B cell (primary cell): ENCODE data around the gene SPOCK1.

Source experiments
- EZH2 ChIP-seq: IDR thresholded peaks from 2 replicates; pipeline ENCODE4 v1.6.1; 2012; ENCODE audit warnings: borderline replicate concordance, low read depth, mild to moderate bottlenecking, moderate library complexity, low read length; ENCODE audit not compliant: insufficient read depth, poor library complexity, severe bottlenecking
- TF ChIP-seq, protein P1 (sequence below): fragments of 200-600 bp; IDR thresholded peaks from one replicate; pipeline ENCODE4 v1.8.0; 2022; ENCODE audit warnings: antibody characterized with exemption, mild to moderate bottlenecking

DNA sequence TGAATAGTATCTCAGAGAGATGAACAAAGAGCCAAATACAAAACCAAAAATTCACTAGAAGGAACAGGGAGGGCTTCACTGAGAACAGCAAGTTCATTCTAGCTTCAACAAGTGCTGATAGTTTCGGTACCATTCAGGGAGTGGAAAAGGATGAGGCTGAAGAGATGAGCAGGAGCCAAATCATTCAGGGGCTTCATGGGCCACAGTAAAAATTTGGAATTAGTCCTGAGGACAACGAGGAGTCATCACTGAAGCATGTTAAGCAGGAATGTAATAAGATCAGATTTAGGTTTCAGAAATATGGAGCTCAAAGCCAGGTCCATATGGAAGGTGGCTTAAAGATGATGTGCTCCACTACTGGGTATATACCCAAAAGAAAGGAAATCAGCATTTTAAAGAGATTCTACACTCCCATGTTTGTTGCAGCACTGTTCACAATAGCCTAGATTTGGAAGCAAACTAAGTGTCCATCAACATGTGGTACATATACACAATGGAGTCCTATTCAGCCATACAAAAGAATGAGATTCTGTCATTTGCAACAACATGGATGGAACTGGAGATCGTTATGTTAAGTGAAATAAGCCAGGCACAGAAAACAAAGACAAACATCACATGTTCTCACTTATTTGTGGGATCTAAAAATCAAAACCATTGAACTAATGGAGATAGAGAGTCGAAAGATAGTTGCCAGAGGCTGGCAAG is 36.2 kb downstream of the SPOCK1 start:
- TF ChIP-seq, protein P1, sequence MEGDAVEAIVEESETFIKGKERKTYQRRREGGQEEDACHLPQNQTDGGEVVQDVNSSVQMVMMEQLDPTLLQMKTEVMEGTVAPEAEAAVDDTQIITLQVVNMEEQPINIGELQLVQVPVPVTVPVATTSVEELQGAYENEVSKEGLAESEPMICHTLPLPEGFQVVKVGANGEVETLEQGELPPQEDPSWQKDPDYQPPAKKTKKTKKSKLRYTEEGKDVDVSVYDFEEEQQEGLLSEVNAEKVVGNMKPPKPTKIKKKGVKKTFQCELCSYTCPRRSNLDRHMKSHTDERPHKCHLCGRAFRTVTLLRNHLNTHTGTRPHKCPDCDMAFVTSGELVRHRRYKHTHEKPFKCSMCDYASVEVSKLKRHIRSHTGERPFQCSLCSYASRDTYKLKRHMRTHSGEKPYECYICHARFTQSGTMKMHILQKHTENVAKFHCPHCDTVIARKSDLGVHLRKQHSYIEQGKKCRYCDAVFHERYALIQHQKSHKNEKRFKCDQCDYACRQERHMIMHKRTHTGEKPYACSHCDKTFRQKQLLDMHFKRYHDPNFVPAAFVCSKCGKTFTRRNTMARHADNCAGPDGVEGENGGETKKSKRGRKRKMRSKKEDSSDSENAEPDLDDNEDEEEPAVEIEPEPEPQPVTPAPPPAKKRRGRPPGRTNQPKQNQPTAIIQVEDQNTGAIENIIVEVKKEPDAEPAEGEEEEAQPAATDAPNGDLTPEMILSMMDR: no peak
- TF ChIP-seq EZH2: no peak
